CD1c-positive myeloid dendritic cell (primary cell): Measurements from ENCODE around the gene ERCC5.

ENCODE experiments used
- DNase-seq: peaks from one replicate; pipeline ENCODE4 v3.0.0-alpha.2; 2016; ENCODE audit errors: extremely low spot score

Gene ERCC5

DNA sequence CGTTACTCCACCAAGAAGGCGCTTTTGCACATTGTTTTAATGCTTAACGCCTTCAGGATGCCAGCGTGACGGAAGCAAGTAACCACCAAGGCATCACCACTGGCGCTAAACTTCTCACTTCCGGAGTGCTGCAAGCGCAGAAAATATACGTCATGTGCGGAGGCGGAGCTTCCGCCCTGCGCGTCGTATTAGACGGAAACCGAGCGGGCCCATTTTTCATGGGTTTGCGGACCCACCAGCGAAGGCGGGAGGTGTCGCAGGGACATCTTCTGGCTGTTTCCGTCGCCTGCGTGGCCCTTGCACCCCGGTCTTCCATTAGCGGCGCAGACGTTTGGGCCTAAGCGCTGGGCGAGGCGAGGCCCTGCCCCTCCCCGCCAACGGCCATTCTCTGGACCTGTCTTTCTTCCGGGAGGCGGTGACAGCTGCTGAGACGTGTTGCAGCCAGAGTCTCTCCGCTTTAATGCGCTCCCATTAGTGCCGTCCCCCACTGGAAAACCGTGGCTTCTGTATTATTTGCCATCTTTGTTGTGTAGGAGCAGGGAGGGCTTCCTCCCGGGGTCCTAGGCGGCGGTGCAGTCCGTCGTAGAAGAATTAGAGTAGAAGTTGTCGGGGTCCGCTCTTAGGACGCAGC, at the start of gene ERCC5:
Gene ERCC5 (plus strand): TSS at position 403 of the 631 bp plus-strand sequence. CDS start 235 bp downstream, outside the sequence.
- DNase-seq = peak; percentile 99

DNA sequence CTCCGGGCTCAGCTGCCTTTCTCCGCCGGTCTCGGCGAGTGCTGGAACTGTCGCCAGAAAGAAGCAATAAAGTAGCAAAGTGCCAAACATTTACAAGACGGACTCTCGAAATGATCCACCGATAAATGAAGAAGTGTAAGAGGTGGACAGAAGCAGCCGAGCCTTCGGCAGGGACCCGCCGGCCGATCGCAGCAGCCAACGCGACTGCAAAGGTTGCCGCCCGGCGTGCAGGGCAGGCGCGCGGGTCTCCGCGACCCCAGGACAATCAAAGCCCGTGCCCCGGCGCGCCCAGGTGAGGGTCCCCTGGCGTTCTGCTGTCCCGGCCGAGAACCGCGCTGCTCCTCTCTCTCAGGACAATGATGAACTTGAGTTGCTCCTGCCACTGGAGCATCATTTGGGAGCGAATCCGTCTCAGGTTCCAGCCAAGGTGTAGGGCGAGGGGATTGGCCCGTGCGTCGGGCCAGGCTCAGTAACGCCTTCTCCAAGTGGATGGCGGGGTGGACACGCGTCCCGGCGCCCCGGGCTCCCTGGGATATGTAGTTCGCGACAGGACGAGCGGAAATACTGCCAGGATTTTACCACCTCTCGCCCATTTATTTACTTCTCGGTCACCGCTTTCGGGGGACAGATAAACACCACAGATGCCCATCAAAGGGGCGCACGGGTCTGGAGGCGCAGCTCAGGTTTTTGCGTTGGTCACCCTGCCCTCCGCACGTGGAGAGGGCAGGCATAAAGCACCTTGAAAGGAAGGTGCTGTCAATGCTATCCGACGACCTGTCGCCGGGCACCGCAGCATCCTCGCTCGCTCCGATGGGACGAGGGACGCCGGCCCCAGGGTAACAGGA, 47.0 kb upstream of the ERCC5 start, which contains the start of the genes BIVM and POGLUT2:
Gene BIVM (plus strand): TSS at position 539 of the 845 bp plus-strand sequence. CDS start 8,149 bp downstream, outside the sequence.
Gene POGLUT2 (minus strand): TSS at position 396 of the 845 bp plus-strand sequence. CDS start 306 bp downstream, at position 90.
- DNase-seq = peak; percentile 75

GRCh38 chr13:102799426-102800144, 46.2 kb upstream of the ERCC5 start:
- no peak for DNase-seq

DNA sequence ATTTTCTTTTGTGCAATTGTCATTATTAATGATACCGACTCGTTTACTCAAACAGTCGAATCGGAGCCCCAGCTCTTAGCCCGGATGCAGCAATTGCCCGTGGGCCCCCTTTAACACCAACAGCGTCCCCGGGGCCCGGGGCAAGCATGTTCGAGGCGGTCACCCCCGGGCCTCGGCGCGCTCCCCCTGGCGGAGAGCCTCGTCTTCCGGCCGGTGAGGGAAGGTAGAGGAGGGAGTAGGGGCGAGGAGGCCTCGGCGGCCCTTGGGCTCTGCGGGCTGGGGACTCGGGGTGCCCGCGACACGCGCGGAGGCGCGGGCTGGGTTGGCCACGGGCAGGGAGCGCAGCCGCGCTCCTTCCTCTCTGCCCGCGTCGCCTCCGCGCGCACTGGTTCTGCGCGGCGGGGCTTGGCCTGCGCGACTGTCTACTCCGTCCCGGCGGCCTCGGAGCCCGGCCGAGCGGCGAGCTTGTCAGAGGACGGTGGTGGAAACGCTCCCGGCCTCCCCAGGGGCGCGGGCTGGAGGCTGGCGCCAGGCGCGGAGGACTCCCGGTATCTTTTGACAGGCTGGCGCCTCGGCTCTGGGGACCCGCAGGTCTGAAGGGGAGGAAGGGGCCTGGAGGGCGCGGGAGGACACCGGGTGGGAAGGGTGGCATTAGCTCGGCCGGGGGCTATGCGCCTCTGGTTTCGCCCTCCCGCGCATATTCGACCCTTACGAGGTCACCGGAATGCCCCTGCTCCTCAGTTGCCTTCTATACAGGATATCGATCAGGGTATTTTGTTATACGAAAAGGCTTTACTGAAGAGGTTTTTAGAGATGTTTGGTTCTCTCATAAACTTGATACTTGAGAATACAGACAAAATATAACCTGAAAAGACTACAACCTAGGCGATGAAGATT, 45.4 kb upstream of the ERCC5 start:
- DNase-seq = peak; percentile 76

DNA sequence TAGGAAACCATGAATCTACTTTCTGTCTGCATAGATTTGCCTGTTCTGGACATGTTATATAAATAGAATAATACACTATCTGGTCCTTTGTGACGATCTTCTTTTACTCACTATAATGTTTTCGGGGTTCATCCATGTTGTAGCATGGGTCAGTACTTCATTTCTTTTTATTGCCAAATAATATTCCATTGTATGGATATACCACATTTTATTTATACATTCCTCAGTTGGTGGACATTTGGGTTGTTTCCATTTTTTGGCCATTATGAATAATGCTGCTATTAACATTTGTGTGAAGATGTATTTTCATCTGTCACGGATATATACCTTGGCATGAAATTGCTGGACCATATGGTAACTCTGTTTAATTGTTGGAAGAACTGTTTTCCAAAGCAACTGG, 40.2 kb upstream of the ERCC5 start:
- no peak for DNase-seq

- no peak for DNase-seq
Measured at GRCh38 chr13:102807699-102808098, 38.1 kb upstream of the ERCC5 start.

- DNase-seq = no peak
Measured at GRCh38 chr13:102812611-102813287, 33.1 kb upstream of the ERCC5 start.

DNA sequence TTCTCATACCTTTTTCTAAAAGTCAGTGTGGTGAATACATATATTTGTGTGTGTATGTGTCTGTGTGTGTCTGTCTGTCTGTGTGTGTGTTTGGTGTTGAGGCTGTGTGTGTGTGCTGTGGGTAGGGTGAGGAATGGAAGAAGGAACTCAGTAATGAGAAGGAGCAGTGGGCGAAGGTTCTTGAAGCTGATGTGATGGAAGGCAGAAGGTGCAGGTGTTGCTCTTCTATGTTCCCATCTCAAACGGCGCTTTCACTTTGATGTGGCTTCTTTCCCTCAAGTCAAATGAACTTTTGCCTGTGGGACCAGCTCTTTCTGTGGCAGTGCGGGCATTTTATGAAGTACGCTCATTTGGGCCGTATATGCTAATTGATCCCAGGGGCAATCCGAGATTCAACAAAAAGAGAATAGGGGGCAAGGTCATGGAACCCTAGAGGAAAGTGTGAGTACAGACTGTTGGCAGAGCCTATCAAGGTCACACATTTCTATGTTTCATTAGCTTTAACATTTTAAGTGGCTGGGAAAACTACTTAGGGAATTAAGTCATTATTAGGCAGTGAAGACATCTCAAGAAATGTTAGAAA, 31.7 kb upstream of the ERCC5 start:
- no peak for DNase-seq

- no peak for DNase-seq
Measured at GRCh38 chr13:102814793-102815192, 31.0 kb upstream of the ERCC5 start.

DNA sequence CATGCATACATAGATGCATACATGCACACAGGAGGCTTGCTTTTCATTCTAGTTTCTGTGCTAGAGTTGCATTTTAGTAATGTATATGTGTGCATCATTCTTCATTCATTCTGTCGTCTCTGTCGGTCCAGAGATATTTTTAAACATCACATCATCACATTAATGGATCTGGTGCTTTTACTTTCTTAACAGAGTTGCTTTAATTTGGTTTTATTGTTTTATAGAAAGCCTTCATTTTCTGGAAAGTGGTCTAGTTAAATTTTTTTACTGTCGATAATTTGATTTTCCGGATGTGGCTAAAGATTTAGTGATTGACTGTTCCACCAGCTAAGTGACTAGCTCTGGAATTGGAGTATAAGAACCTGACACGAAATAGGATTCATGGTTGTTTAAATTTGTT, 30.0 kb upstream of the ERCC5 start:
- no peak for DNase-seq

GRCh38 chr13:102816708-102817107, 29.1 kb upstream of the ERCC5 start:
- DNase-seq = no peak

- DNase-seq = no peak
Measured at GRCh38 chr13:102817241-102817640, 28.6 kb upstream of the ERCC5 start.

- no peak for DNase-seq
Measured at GRCh38 chr13:102817907-102818306, 27.9 kb upstream of the ERCC5 start.

DNA sequence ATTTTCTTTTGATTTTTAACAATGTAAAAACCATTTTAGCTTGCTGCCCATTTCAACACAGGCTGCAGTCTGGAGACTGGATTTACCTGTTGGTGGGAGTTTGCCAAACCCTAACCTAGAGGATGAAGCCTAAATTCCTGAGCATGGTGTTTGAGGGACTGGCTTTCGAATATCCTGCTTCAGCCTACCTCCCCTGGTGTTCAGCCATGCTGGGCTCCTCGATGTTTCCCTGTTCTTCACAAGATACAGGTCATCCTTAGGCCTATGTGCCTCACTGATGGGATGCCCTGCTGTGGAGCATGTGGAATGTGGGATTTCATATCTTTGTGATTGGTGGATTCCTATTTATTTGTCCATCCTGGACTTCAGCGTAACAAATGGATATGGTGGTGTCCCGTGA, 20.4 kb upstream of the ERCC5 start:
- DNase-seq = no peak

DNA sequence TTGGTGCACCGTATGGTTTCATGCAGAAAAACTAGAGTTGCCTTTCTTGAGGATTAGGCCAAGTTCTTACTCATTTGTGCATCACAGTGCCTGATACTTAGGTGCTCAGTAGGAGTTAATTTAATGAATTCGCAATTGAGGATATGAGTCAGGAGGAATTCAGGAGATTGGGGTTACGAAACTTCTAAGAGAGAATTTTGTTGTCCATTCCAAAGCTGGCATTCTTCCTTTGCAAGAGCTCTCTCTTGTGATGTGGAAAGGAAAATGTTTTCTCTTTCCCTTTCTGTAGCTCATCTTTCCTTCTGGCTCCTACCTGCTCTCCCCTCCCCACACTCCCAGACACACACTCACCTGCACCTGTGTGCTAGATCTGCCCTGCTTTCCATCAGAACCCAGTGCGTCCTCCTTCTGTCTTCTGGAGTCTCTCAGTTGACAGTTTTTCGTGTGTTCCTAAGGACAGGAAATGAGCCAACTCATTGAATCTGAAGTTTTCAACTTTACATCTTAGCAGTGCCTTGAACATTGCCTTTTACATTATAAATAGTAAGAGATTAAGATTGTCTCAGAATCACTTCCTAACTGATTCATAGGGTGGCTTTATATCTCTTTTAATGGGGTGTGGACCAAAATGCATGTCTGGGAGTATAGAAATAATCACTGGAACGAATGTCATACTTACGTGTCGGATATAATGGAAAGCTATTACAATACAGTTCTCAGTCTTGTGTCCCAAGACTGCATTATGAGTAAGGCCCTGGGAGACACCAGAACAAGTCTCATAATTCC, 19.7 kb upstream of the ERCC5 start:
- DNase-seq = no peak

GRCh38 chr13:102830646-102831045, 15.2 kb upstream of the ERCC5 start:
- DNase-seq = no peak

DNA sequence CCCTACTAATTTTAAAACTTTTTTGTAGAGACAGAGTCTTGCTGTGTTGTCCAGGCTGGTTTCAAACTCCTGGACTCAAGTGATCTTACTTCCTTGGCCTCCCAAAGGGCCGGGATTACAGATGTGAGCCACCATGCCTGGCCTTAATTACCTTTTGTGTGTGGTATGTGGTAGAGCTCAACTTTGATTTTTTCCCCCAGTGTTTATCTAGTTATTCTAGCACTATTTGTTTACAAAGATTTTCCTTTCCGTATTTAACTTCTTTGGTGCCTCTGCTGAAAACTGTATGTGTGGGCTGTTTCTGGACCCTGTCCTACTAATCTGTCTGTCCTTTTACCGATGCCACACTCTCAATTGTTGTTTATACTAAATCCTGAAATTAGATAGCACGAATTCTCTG, 9.4 kb upstream of the ERCC5 start:
- DNase-seq = no peak

GRCh38 chr13:102838273-102838672, 7.6 kb upstream of the ERCC5 start:
- no peak for DNase-seq

GRCh38 chr13:102838982-102839381, 6.8 kb upstream of the ERCC5 start:
- no peak for DNase-seq

- DNase-seq = no peak
Measured at GRCh38 chr13:102839462-102839861, 6.4 kb upstream of the ERCC5 start.
